ENCODE measurements around the gene MVD. TPM values are rescaled to one million over a fixed set of nuclear protein-coding genes. Genes with fewer than 3 reads are reported as not detected.

MVD gene
- total and polyA plus RNA-seq, 2 of the 13 experiments (the other 11 are each of a cell fraction or from before 2014, with no cell fraction given) = 28.1 to 187 TPM

GRCh38 chr16:88650749-88651275 is 12.1 kb downstream of the MVD start, which contains the start of gene CYBA (continued):
- TF ChIP-seq NCOA5 (CRISPR knock-in tag; IDR thresholded peaks at IDR 0.05) (peak; percentile 74; the same call in 1 of the 2 replicates), SATB2 (CRISPR knock-in tag; IDR thresholded peaks at IDR 0.05) (peak; percentile 73; the same call in 1 of the 2 replicates), MXI1 (IDR thresholded peaks at IDR 0.05; ENCODE audit: borderline replicate concordance, low read depth, low read length) (peak; percentile 49; the same call in 1 of the 3 replicates), E2F1 (CRISPR knock-in tag; IDR thresholded peaks at IDR 0.05) (peak; percentile 14; the same call in 1 of the 2 replicates), GZF1 (CRISPR knock-in tag; IDR thresholded peaks at IDR 0.05) (peak; percentile 29; the same call in 1 of the 2 replicates), KMT2A (CRISPR knock-in tag; IDR thresholded peaks at IDR 0.05) (peak; percentile 37), XRCC5 (optimal IDR thresholded peaks at IDR 0.05; ENCODE audit: low read length) (no peak), ZNF562 (CRISPR knock-in tag; IDR thresholded peaks at IDR 0.05; ENCODE audit: borderline replicate concordance) (no peak), ZNF563 (CRISPR knock-in tag; IDR thresholded peaks at IDR 0.05) (peak; percentile 73), PCBP1 (IDR thresholded peaks at IDR 0.05; ENCODE audit: borderline replicate concordance, low read depth, low read length) (no peak), TFAP4 (IDR thresholded peaks at IDR 0.05; ENCODE audit: borderline replicate concordance, low read depth) (peak; percentile 62; the same call in 1 of the 2 replicates), POLR2G (IDR thresholded peaks at IDR 0.05; ENCODE audit: low read depth, low read length) (peak; percentile 81), PHF21A (CRISPR knock-in tag; IDR thresholded peaks at IDR 0.05) (no peak), ASH2L (IDR thresholded peaks at IDR 0.05; ENCODE audit: insufficient read length, low read depth, low read length) (no peak), SNAPC4 (CRISPR knock-in tag; IDR thresholded peaks at IDR 0.05) (0 out of 2 replicates have a peak, but pooled peaks have one; percentile 26), ZFY (CRISPR knock-in tag; IDR thresholded peaks at IDR 0.05) (peak; percentile 91), ZBTB44 (CRISPR knock-in tag; IDR thresholded peaks at IDR 0.05) (0 out of 2 replicates have a peak, but pooled peaks have one; percentile 31), PRDM4 (CRISPR knock-in tag; IDR thresholded peaks at IDR 0.05; ENCODE audit: borderline replicate concordance) (0 out of 2 replicates have a peak, but pooled peaks have one; percentile 61)

All from HepG2 (cell line).